Mononuclear cell (primary cell): Measurements from ENCODE around the gene CYP26B1. TPM values are rescaled to one million over a fixed set of nuclear protein-coding genes. Genes with fewer than 3 reads are reported as not detected.

ENCODE experiments used
- H3K27me3 ChIP-seq: 2 replicates; pipeline ENCODE4 v1.6.0; 2011; ENCODE audit warnings: low read length, control low read depth; ENCODE audit not compliant: insufficient read depth
- H3K4me1 ChIP-seq: 2 replicates; pipeline ENCODE4 v1.5.1; 2011; ENCODE audit warnings: mild to moderate bottlenecking, low read length, control low read depth; ENCODE audit not compliant: insufficient read depth
- H3K4me3 ChIP-seq: 2 replicates; pipeline ENCODE4 v1.5.1; 2011; ENCODE audit warnings: mild to moderate bottlenecking, low read length, moderate library complexity
- H3K9me3 ChIP-seq: 2 replicates; pipeline ENCODE4 v1.5.1; 2011; ENCODE audit warnings: low read depth, mild to moderate bottlenecking, control low read depth, low read length
- total RNA-seq: library from RNA; depleted of rRNA; stranded (reverse); fragments of >200 nt; gene quantifications from one replicate; pipeline ENCODE4 v1.2.3, GENCODE V29; 2012

CYP26B1 gene
- total RNA-seq, 1 donor, result under 0.01 TPM

GRCh38 chr2:72130659-72131360 lies 16.9 kb downstream of the CYP26B1 start:
- H3K27me3 ChIP-seq, result no peaks in the 10 kb centered on the region
- H3K4me3 ChIP-seq, result no peak overlapping the region
- H3K4me1 ChIP-seq, result no peaks in the 10 kb centered on the region

GRCh38 chr2:72129681-72130340 lies 17.9 kb downstream of the CYP26B1 start:
- H3K4me3 ChIP-seq, result no peak overlapping the region
- no peaks in the 10 kb centered on the region for H3K27me3 ChIP-seq
- no peaks in the 10 kb centered on the region for H3K9me3 ChIP-seq
- no peaks in the 10 kb centered on the region for H3K4me1 ChIP-seq

More at GRCh38 chr2:72130659-72131360, 16.9 kb downstream of the CYP26B1 start:
- H3K9me3 ChIP-seq, result no peaks in the 10 kb centered on the region

GRCh38 chr2:72128843-72129227 lies 18.8 kb downstream of the CYP26B1 start:
- H3K27me3 ChIP-seq, result no peaks in the 10 kb centered on the region

GRCh38 chr2:72128059-72128842 lies 19.4 kb downstream of the CYP26B1 start:
- Histone ChIP-seq H3K4me3 (no peak overlapping the region), H3K9me3 (no peaks in the 10 kb centered on the region), H3K27me3 (no peaks in the 10 kb centered on the region), H3K4me1 (no peaks in the 10 kb centered on the region)

More at GRCh38 chr2:72128843-72129227, 18.8 kb downstream of the CYP26B1 start:
- no peak overlapping the region for H3K4me3 ChIP-seq
- no peaks in the 10 kb centered on the region for H3K9me3 ChIP-seq
- no peaks in the 10 kb centered on the region for H3K4me1 ChIP-seq

GRCh38 chr2:72127401-72128058 lies 20.1 kb downstream of the CYP26B1 start:
- Histone ChIP-seq H3K4me1 (no peaks in the 10 kb centered on the region), H3K27me3 (no peaks in the 10 kb centered on the region), H3K9me3 (no peaks in the 10 kb centered on the region), H3K4me3 (no peak overlapping the region)

- Histone ChIP-seq H3K9me3 (no peaks in the 10 kb centered on the region), H3K27me3 (no peaks in the 10 kb centered on the region), H3K4me3 (no peak overlapping the region), H3K4me1 (no peaks in the 10 kb centered on the region)
Observed at GRCh38 chr2:72126186-72127100, 21.2 kb downstream of the CYP26B1 start.

- Histone ChIP-seq H3K4me3 (no peak overlapping the region), H3K9me3 (no peaks in the 10 kb centered on the region), H3K27me3 (no peaks in the 10 kb centered on the region), H3K4me1 (no peaks in the 10 kb centered on the region)
Observed at GRCh38 chr2:72124376-72124775, 23.3 kb downstream of the CYP26B1 start.

- H3K4me1 ChIP-seq, result no peaks in the 10 kb centered on the region
- no peaks in the 10 kb centered on the region for H3K9me3 ChIP-seq
- no peaks in the 10 kb centered on the region for H3K27me3 ChIP-seq
- no peak overlapping the region for H3K4me3 ChIP-seq
Observed at GRCh38 chr2:72121153-72121552, 26.5 kb downstream of the CYP26B1 start.

- no peaks in the 10 kb centered on the region for H3K4me1 ChIP-seq
- no peaks in the 10 kb centered on the region for H3K27me3 ChIP-seq
- no peaks in the 10 kb centered on the region for H3K9me3 ChIP-seq
- H3K4me3 ChIP-seq, result no peak overlapping the region
Observed at GRCh38 chr2:72118951-72119350, 28.7 kb downstream of the CYP26B1 start.

- H3K9me3 ChIP-seq, result no peaks in the 10 kb centered on the region
- H3K27me3 ChIP-seq, result no peaks in the 10 kb centered on the region
- no peak overlapping the region for H3K4me3 ChIP-seq
- no peaks in the 10 kb centered on the region for H3K4me1 ChIP-seq
Observed at GRCh38 chr2:72118386-72118785, 29.3 kb downstream of the CYP26B1 start.

- H3K27me3 ChIP-seq, result no peaks in the 10 kb centered on the region
- H3K4me3 ChIP-seq, result no peak overlapping the region
- H3K9me3 ChIP-seq, result no peaks in the 10 kb centered on the region
- H3K4me1 ChIP-seq, result no peaks in the 10 kb centered on the region
Observed at GRCh38 chr2:72117718-72118117, 29.9 kb downstream of the CYP26B1 start.

- no peaks in the 10 kb centered on the region for H3K4me1 ChIP-seq
Observed at GRCh38 chr2:72117029-72117428, 30.6 kb downstream of the CYP26B1 start.

GRCh38 chr2:72116081-72116533 lies 31.6 kb downstream of the CYP26B1 start:
- Histone ChIP-seq H3K4me1 (no peaks in the 10 kb centered on the region), H3K4me3 (no peak overlapping the region), H3K27me3 (no peaks in the 10 kb centered on the region), H3K9me3 (no peaks in the 10 kb centered on the region)

More at GRCh38 chr2:72117029-72117428, 30.6 kb downstream of the CYP26B1 start:
- Histone ChIP-seq H3K27me3 (no peaks in the 10 kb centered on the region), H3K4me3 (no peak overlapping the region), H3K9me3 (no peaks in the 10 kb centered on the region)
